HG02763 (cell line): ENCODE data around the gene XCR1.
"Not testable (repeated sequence)": the region's sequence is repeated elsewhere in the genome, so short reads cannot be mapped to it uniquely, and the experiment has no call there.

Experiments
- ATAC-seq: cut with Tn5 transposase; IDR thresholded peaks from one replicate; pipeline ENCODE4 v1.9.1; 2021; ENCODE audit warnings: mild to moderate bottlenecking, moderate library complexity; ENCODE audit not compliant: unreplicated experiment

The XCR1 gene

GRCh38 chr3:46027021-46027705, at the start of gene XCR1:
Gene XCR1 (minus strand): TSS chr3:46027483. CDS start chr3:46021947, 5,536 bp downstream.
- ATAC-seq, result no peak

GRCh38 chr3:46076606-46077005, 49.3 kb upstream of the XCR1 start:
- no peak for ATAC-seq

GRCh38 chr3:46075816-46076215, 48.5 kb upstream of the XCR1 start:
- no peak for ATAC-seq

GRCh38 chr3:46071222-46071858, 44.1 kb upstream of the XCR1 start:
- no peak for ATAC-seq

- ATAC-seq, result no peak
Observed at GRCh38 chr3:46070595-46071093, 43.4 kb upstream of the XCR1 start.

- no peak for ATAC-seq
Observed at GRCh38 chr3:46068501-46068900, 41.2 kb upstream of the XCR1 start.

GRCh38 chr3:46067401-46067800, 40.1 kb upstream of the XCR1 start:
- no peak for ATAC-seq

GRCh38 chr3:46065750-46066256, 38.5 kb upstream of the XCR1 start:
- ATAC-seq, result no peak

- no peak for ATAC-seq
Observed at GRCh38 chr3:46065294-46065705, 38.0 kb upstream of the XCR1 start.

- no peak for ATAC-seq
Observed at GRCh38 chr3:46062679-46063078, 35.4 kb upstream of the XCR1 start.

- no peak for ATAC-seq
Observed at GRCh38 chr3:46061887-46062286, 34.6 kb upstream of the XCR1 start.

GRCh38 chr3:46061108-46061720, 33.9 kb upstream of the XCR1 start:
- no peak for ATAC-seq

- ATAC-seq, result no peak
Observed at GRCh38 chr3:46060551-46060950, 33.3 kb upstream of the XCR1 start.

- ATAC-seq, result no peak
Observed at GRCh38 chr3:46059432-46059831, 32.1 kb upstream of the XCR1 start.

GRCh38 chr3:46058981-46059380, 31.7 kb upstream of the XCR1 start:
- no peak for ATAC-seq

- ATAC-seq, result no peak
Observed at GRCh38 chr3:46057716-46058115, 30.4 kb upstream of the XCR1 start.

GRCh38 chr3:46056686-46057085, 29.4 kb upstream of the XCR1 start:
- no peak for ATAC-seq

- not testable (repeated sequence) for ATAC-seq
Observed at GRCh38 chr3:46053761-46054515, 26.7 kb upstream of the XCR1 start.

- ATAC-seq, result not testable (repeated sequence)
Observed at GRCh38 chr3:46053265-46053664, 26.0 kb upstream of the XCR1 start.

GRCh38 chr3:46052531-46052930, 25.2 kb upstream of the XCR1 start:
- no peak for ATAC-seq

- no peak for ATAC-seq
Observed at GRCh38 chr3:46049093-46049492, 21.8 kb upstream of the XCR1 start.
